Kasumi-1 (cell line): ENCODE results near the gene ATAD2B.

Source experiments
- DNase-seq, 2 experiments: peaks; one replicate each; lab custom pipeline; 2025; lab: John Stamatoyannopoulos, UW

ATAD2B gene

GRCh38 chr2:23703037-23703582, 223.8 kb downstream of the ATAD2B start:
- no peak for DNase-seq

- no peak for DNase-seq
These were observed 226.3 kb downstream of the ATAD2B start for GRCh38 chr2:23700627-23701026.

- DNase-seq = no peak
These were observed 227.4 kb downstream of the ATAD2B start for GRCh38 chr2:23699580-23699925.

GRCh38 chr2:23698721-23699579, 228.0 kb downstream of the ATAD2B start:
- DNase-seq = no peak
